Measurements from ENCODE around the gene FCHSD1.

Gene FCHSD1

GRCh38 chr5:141681695-141682641 is 30.8 kb upstream of the FCHSD1 start, which contains the start of gene ARAP3:
TSS of gene ARAP3 (minus strand) at chr5:141682230. CDS start at chr5:141680486, 1,744 bp downstream.
- no peak for TF ChIP-seq SUZ12 (IDR thresholded peaks at IDR 0.05; ENCODE audit: extremely low read depth, insufficient read depth, insufficient read length)
- TF ChIP-seq YY1 (IDR thresholded peaks at IDR 0.05; ENCODE audit: insufficient read depth, insufficient read length), result no peak
- no peak for TF ChIP-seq ZNF274 (IDR thresholded peaks at IDR 0.05; ENCODE audit: low read depth, low read length)
- peak within 1 kb of the TSS; percentile 89 for H3K9ac ChIP-seq (ENCODE audit: insufficient read length, low read depth)
- peak within 1 kb of the TSS; percentile 73 for H3K4me3 ChIP-seq (ENCODE audit: insufficient read length, low read depth)
- peaks cover 13% of the 10 kb centered on the region for H3K4me1 ChIP-seq (ENCODE audit: insufficient read depth, insufficient read length)
- H3K36me3 ChIP-seq (ENCODE audit: insufficient read depth, insufficient read length, low read length), result peaks cover 21% of the 10 kb centered on the region
- no peaks in the 10 kb centered on the region for H3K27me3 ChIP-seq (ENCODE audit: insufficient read depth, insufficient read length)
- DNase-seq (ENCODE audit: low read depth, low spot score), result no peak
- no peaks in the 10 kb centered on the region for H3K9me3 ChIP-seq (ENCODE audit: insufficient read depth, low read length)

GRCh38 chr5:141681295-141681694 is 30.1 kb upstream of the FCHSD1 start:
- Histone ChIP-seq H3K9me3 (ENCODE audit: insufficient read depth, low read length) (no peaks in the 10 kb centered on the region), H3K9ac (ENCODE audit: insufficient read length, low read depth) (peak overlapping the region; percentile 85), H3K27me3 (ENCODE audit: insufficient read depth, insufficient read length) (no peaks in the 10 kb centered on the region), H3K36me3 (ENCODE audit: insufficient read depth, insufficient read length, low read length) (peaks cover 21% of the 10 kb centered on the region), H3K4me1 (ENCODE audit: insufficient read depth, insufficient read length) (peaks cover 13% of the 10 kb centered on the region), H3K4me3 (ENCODE audit: insufficient read length, low read depth) (peak overlapping the region; percentile 56)
- TF ChIP-seq ZNF274 (IDR thresholded peaks at IDR 0.05; ENCODE audit: low read depth, low read length) (no peak), SUZ12 (IDR thresholded peaks at IDR 0.05; ENCODE audit: extremely low read depth, insufficient read depth, insufficient read length) (no peak), YY1 (IDR thresholded peaks at IDR 0.05; ENCODE audit: insufficient read depth, insufficient read length) (no peak)
- DNase-seq (ENCODE audit: low read depth, low spot score), result no peak

GRCh38 chr5:141680751-141681201 is 29.6 kb upstream of the FCHSD1 start:
- Histone ChIP-seq H3K4me1 (ENCODE audit: insufficient read depth, insufficient read length) (peaks cover 13% of the 10 kb centered on the region), H3K9me3 (ENCODE audit: insufficient read depth, low read length) (no peaks in the 10 kb centered on the region), H3K36me3 (ENCODE audit: insufficient read depth, insufficient read length, low read length) (peaks cover 21% of the 10 kb centered on the region), H3K27me3 (ENCODE audit: insufficient read depth, insufficient read length) (no peaks in the 10 kb centered on the region), H3K4me3 (ENCODE audit: insufficient read length, low read depth) (peak overlapping the region; percentile 56), H3K9ac (ENCODE audit: insufficient read length, low read depth) (peak overlapping the region; percentile 85)
- DNase-seq (ENCODE audit: low read depth, low spot score), result peak; percentile 84
- TF ChIP-seq SUZ12 (IDR thresholded peaks at IDR 0.05; ENCODE audit: extremely low read depth, insufficient read depth, insufficient read length) (no peak), ZNF274 (IDR thresholded peaks at IDR 0.05; ENCODE audit: low read depth, low read length) (no peak), YY1 (IDR thresholded peaks at IDR 0.05; ENCODE audit: insufficient read depth, insufficient read length) (no peak)

GRCh38 chr5:141680178-141680577 is 29.0 kb upstream of the FCHSD1 start:
- Histone ChIP-seq H3K9me3 (ENCODE audit: insufficient read depth, low read length) (no peaks in the 10 kb centered on the region), H3K4me1 (ENCODE audit: insufficient read depth, insufficient read length) (peaks cover 13% of the 10 kb centered on the region), H3K9ac (ENCODE audit: insufficient read length, low read depth) (peak overlapping the region; percentile 36), H3K36me3 (ENCODE audit: insufficient read depth, insufficient read length, low read length) (peaks cover 21% of the 10 kb centered on the region), H3K27me3 (ENCODE audit: insufficient read depth, insufficient read length) (no peaks in the 10 kb centered on the region), H3K4me3 (ENCODE audit: insufficient read length, low read depth) (no peak overlapping the region)
- DNase-seq (ENCODE audit: low read depth, low spot score), result no peak
- TF ChIP-seq ZNF274 (IDR thresholded peaks at IDR 0.05; ENCODE audit: low read depth, low read length) (no peak), SUZ12 (IDR thresholded peaks at IDR 0.05; ENCODE audit: extremely low read depth, insufficient read depth, insufficient read length) (no peak), YY1 (IDR thresholded peaks at IDR 0.05; ENCODE audit: insufficient read depth, insufficient read length) (no peak)

GRCh38 chr5:141677415-141677814 is 26.2 kb upstream of the FCHSD1 start:
- H3K9ac ChIP-seq (ENCODE audit: insufficient read length, low read depth), result no peak overlapping the region
- peaks cover 13% of the 10 kb centered on the region for H3K4me1 ChIP-seq (ENCODE audit: insufficient read depth, insufficient read length)
- no peak for TF ChIP-seq ZNF274 (IDR thresholded peaks at IDR 0.05; ENCODE audit: low read depth, low read length)
- no peak for TF ChIP-seq SUZ12 (IDR thresholded peaks at IDR 0.05; ENCODE audit: extremely low read depth, insufficient read depth, insufficient read length)
- no peak for TF ChIP-seq YY1 (IDR thresholded peaks at IDR 0.05; ENCODE audit: insufficient read depth, insufficient read length)
- H3K4me3 ChIP-seq (ENCODE audit: insufficient read length, low read depth), result no peak overlapping the region
- no peaks in the 10 kb centered on the region for H3K9me3 ChIP-seq (ENCODE audit: insufficient read depth, low read length)
- DNase-seq (ENCODE audit: low read depth, low spot score), result no peak
- no peaks in the 10 kb centered on the region for H3K27me3 ChIP-seq (ENCODE audit: insufficient read depth, insufficient read length)
- peaks cover 21% of the 10 kb centered on the region for H3K36me3 ChIP-seq (ENCODE audit: insufficient read depth, insufficient read length, low read length)

- H3K9ac ChIP-seq (ENCODE audit: insufficient read length, low read depth), result no peak overlapping the region
- H3K27me3 ChIP-seq (ENCODE audit: insufficient read depth, insufficient read length), result no peaks in the 10 kb centered on the region
- no peak for DNase-seq (ENCODE audit: low read depth, low spot score)
- no peak overlapping the region for H3K4me3 ChIP-seq (ENCODE audit: insufficient read length, low read depth)
- TF ChIP-seq ZNF274 (IDR thresholded peaks at IDR 0.05; ENCODE audit: low read depth, low read length) (no peak), SUZ12 (IDR thresholded peaks at IDR 0.05; ENCODE audit: extremely low read depth, insufficient read depth, insufficient read length) (no peak), YY1 (IDR thresholded peaks at IDR 0.05; ENCODE audit: insufficient read depth, insufficient read length) (no peak)
- no peaks in the 10 kb centered on the region for H3K9me3 ChIP-seq (ENCODE audit: insufficient read depth, low read length)
- peaks cover 37% of the 10 kb centered on the region for H3K36me3 ChIP-seq (ENCODE audit: insufficient read depth, insufficient read length, low read length)
- peaks cover 11% of the 10 kb centered on the region for H3K4me1 ChIP-seq (ENCODE audit: insufficient read depth, insufficient read length)
These were observed 24.5 kb upstream of the FCHSD1 start for GRCh38 chr5:141675672-141676071.

- peaks cover 5% of the 10 kb centered on the region for H3K4me1 ChIP-seq (ENCODE audit: insufficient read depth, insufficient read length)
- peak; percentile 93 for DNase-seq (ENCODE audit: low read depth, low spot score)
- TF ChIP-seq ZNF274 (IDR thresholded peaks at IDR 0.05; ENCODE audit: low read depth, low read length) (no peak), YY1 (IDR thresholded peaks at IDR 0.05; ENCODE audit: insufficient read depth, insufficient read length) (no peak), SUZ12 (IDR thresholded peaks at IDR 0.05; ENCODE audit: extremely low read depth, insufficient read depth, insufficient read length) (no peak)
- H3K27me3 ChIP-seq (ENCODE audit: insufficient read depth, insufficient read length), result no peaks in the 10 kb centered on the region
- H3K9ac ChIP-seq (ENCODE audit: insufficient read length, low read depth), result no peak overlapping the region
- peaks cover 43% of the 10 kb centered on the region for H3K36me3 ChIP-seq (ENCODE audit: insufficient read depth, insufficient read length, low read length)
- no peak overlapping the region for H3K4me3 ChIP-seq (ENCODE audit: insufficient read length, low read depth)
- H3K9me3 ChIP-seq (ENCODE audit: insufficient read depth, low read length), result no peaks in the 10 kb centered on the region
These were observed 23.5 kb upstream of the FCHSD1 start for GRCh38 chr5:141674747-141675146.
